HAP-1 (cell line): Measurements from ENCODE around the gene PRM2.
A peak's percentile ranks its signal among the peaks of the same experiment; 100 is the strongest.

Source experiments
- DNase-seq, 2 experiments: peaks; one replicate each; pipeline ENCODE4 v3.0.0-alpha.2; 2016 to 2020; ENCODE audit warnings: low spot score in 2 of 2
- H3K27me3 ChIP-seq: fragments of 250-450 bp; sonication (Bioruptor Pico); 2 replicates; pipeline ENCODE4 v1.5.1; 2020; ENCODE audit warnings: low read depth, mild to moderate bottlenecking, moderate library complexity
- H3K36me3 ChIP-seq: fragments of 250-450 bp; sonication (Bioruptor Pico); replicated peaks from 2 replicates; pipeline ENCODE4 v1.5.1; 2020; ENCODE audit warnings: mild to moderate bottlenecking
- H3K4me1 ChIP-seq: fragments of 250-450 bp; sonication (Bioruptor Pico); 2 replicates; pipeline ENCODE4 v1.5.1; 2020; ENCODE audit warnings: mild to moderate bottlenecking
- H3K4me3 ChIP-seq: fragments of 250-450 bp; sonication (Bioruptor Pico); 2 replicates; pipeline ENCODE4 v1.5.1; 2020; ENCODE audit warnings: mild to moderate bottlenecking, moderate library complexity
- H3K9me3 ChIP-seq: fragments of 250-450 bp; sonication (Bioruptor Pico); 2 replicates; pipeline ENCODE4 v1.5.1; 2020; ENCODE audit warnings: mild to moderate bottlenecking, moderate library complexity
- in situ Hi-C: fragments of 300-500 bp; cut with MboI; formaldehyde crosslinking; loops from 3 replicates; pipeline ENCODE4 v1.14.3; 2020; ENCODE audit warnings: low sequenced_read_pairs, inconsistent platforms, mixed read lengths

PRM2 gene, protein sequence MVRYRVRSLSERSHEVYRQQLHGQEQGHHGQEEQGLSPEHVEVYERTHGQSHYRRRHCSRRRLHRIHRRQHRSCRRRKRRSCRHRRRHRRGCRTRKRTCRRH

DNA sequence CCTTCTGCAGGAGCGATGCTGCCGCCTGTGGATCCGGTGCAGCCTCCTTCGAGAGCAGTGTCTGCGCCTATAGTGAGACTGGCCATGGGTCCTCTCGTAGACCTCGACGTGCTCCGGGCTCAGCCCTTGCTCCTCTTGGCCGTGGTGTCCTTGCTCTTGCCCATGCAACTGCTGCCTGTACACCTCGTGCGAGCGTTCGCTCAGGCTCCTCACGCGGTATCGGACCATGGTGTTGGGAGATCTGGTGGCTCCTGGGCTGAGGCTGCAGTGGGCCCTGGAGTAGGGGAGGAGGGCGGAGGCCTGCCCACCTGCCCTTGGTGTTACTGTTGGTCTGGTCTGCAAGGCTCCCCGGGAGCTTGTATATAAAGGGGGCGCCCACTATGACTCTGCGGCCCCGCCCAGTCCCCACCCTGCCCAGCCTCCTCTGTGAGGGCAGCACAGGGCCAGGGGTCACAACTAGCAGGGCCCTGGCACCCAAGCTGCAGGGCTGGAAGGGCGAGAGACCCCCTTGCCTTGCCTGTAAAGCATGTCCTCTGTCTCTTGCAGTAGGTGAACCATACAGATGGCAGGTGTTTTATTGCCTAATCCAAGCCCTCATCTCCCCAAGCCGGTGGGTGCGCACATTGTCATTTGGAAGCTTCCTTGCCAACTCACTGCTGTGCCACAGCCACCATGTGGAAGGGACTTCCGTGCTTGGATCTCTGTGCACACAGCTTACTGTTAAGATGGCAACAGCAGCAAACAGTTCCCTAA lies at the start of gene PRM2:
TSS of gene PRM2 (minus strand) at position 338 of the 753 bp plus-strand sequence. CDS start at position 228, 110 bp downstream.
- H3K27me3 ChIP-seq, result no peaks in the 10 kb centered on the region
- in situ Hi-C loops, result no loop called here
- H3K4me1 ChIP-seq, result no peaks in the 10 kb centered on the region
- H3K9me3 ChIP-seq, result no peaks in the 10 kb centered on the region
- no peak for DNase-seq
- no peak within 1 kb of the TSS for H3K4me3 ChIP-seq
- no peaks in the 10 kb centered on the region for H3K36me3 ChIP-seq

DNA sequence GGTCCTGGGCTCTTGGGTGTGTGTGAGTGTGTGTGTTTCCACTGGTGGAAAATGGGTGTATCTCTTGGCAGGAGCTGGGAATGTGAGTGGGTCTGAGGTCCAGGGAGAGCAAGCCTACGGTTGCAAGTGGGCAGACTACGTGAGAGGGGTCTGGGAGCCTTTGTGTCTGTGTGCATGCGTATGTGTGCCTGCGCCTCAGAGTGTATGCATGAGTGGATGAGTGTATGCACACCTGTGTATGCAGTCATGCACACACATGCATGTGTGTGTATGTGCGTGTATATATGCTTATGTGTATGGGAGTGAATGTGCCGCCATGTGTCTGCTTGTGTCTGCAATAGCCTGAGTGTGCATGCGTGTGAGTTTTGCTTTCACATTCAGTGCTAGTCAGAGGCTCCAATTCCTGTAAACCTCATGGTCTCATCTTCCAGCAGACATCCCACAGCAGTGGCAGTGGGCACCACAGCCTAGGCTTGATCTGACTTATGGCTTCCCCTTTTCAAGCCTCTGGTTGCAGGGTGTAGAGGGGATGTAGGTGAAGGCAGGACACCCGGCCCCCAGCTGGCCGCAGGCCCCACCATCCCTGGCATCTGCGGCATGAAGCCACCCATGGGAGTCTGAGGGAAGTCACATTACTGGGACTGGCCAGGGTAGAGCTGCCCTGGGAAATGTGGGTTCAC lies 49.3 kb upstream of the PRM2 start:
- Histone ChIP-seq H3K4me3 (no peak overlapping the region), H3K27me3 (no peaks in the 10 kb centered on the region), H3K36me3 (no peaks in the 10 kb centered on the region), H3K9me3 (no peaks in the 10 kb centered on the region), H3K4me1 (peaks cover 19% of the 10 kb centered on the region)
- in situ Hi-C loops, result no loop called here
- no peak for DNase-seq

DNA sequence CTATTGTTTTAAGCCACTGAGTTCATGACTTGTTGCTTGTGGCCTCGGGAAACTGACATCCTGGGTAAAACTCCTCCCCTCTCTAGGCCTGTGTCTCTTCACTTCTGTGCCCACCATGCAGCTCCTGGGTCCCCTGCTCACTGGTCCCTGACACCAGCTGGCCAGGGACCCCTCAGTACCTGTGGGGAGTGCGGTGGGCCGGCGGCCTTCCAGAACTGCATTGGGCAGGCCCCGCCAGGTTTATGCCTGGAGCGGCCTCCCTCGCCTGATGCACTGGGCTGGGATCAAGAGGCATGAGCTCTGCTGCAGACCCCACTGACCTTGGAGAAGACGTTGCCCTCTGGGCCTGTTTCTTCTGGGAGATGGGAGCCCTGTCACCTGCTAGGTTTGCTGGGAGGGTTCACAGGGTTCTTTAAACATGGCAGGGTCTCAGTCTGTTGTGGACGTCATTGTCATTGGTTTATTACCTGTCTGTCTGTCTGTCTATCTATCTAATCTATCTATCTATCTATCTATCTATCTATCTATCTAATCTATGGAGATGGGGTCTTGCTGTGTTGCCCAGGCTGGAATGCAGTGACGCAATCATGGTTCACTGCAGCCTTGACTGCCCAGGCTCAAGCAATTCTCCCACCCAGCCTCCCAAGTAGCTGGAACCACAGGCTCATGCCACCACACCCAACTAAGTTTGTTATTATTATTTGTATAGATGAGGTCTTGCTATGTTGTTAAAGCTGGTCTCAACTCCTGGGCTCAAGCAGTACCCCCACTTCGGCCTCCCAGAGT lies 47.5 kb upstream of the PRM2 start:
- H3K4me3 ChIP-seq, result no peak overlapping the region
- in situ Hi-C loops, result no loop called here
- no peaks in the 10 kb centered on the region for H3K36me3 ChIP-seq
- H3K4me1 ChIP-seq, result peaks cover 10% of the 10 kb centered on the region
- no peak for DNase-seq
- no peaks in the 10 kb centered on the region for H3K9me3 ChIP-seq
- H3K27me3 ChIP-seq, result no peaks in the 10 kb centered on the region

DNA sequence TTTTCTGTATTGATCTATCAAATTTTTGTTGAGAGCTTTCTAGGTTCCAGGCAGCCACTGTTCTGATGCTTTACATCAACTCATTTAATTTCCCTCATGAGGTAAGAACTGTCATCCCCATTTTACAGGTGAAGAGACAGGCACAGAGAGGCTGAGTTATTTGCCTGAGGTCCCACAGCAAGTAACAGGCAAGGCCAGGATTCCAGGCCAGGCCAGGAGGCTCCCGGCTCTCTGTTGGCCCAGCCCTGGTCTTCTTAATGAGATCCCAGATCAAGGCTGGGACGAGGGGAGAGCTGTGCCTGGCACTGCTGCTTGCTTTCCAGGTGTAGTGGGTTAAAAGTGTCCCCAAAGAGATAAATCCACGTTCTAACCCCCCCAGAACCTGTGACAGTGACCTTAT lies 46.5 kb upstream of the PRM2 start:
- Histone ChIP-seq H3K36me3 (no peaks in the 10 kb centered on the region), H3K9me3 (no peaks in the 10 kb centered on the region), H3K4me1 (peaks cover under 1% of the 10 kb centered on the region), H3K27me3 (no peaks in the 10 kb centered on the region), H3K4me3 (no peak overlapping the region)
- in situ Hi-C loops, result no loop called here
- no peak for DNase-seq

DNA sequence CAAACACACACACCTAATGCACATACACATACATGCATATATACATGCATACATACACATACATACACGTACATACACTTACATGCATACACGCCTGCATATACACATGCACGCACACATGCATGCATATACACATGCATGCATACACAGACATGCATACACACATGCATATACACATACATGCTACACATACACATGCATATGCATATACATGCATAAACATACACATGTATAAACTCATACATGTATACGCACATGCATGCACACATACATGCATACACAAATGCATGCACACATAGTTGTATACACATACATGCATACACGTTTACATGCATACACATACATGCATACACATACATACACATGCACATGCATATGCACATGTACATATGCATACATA lies 45.4 kb upstream of the PRM2 start:
- Histone ChIP-seq H3K4me3 (no peak overlapping the region), H3K36me3 (no peaks in the 10 kb centered on the region), H3K27me3 (no peaks in the 10 kb centered on the region), H3K9me3 (no peaks in the 10 kb centered on the region), H3K4me1 (no peaks in the 10 kb centered on the region)
- in situ Hi-C loops, result no loop called here
- no peak for DNase-seq

DNA sequence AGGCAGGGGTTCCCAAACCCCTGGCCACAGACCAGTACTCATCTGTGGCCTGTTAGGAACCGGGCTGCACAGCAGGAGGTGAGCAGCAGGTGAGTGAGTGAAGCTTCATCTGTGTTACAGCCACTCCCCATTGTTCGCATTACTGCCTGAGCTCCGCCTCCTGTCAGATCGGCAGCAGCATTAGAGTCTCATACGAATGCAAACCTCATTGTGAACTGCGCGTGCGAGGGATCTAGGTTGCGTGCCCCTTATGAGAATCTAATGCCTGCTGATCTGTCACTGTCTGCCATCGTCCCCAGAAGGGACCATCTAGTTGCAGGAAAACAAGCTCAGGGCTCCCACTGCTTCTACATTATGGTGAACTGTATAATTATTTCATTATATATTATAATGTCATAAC lies 43.9 kb upstream of the PRM2 start:
- Histone ChIP-seq H3K36me3 (no peaks in the 10 kb centered on the region), H3K9me3 (no peaks in the 10 kb centered on the region), H3K4me3 (no peak overlapping the region), H3K27me3 (no peaks in the 10 kb centered on the region), H3K4me1 (peaks cover 5% of the 10 kb centered on the region)
- no peak for DNase-seq
- in situ Hi-C loops, result no loop called here

DNA sequence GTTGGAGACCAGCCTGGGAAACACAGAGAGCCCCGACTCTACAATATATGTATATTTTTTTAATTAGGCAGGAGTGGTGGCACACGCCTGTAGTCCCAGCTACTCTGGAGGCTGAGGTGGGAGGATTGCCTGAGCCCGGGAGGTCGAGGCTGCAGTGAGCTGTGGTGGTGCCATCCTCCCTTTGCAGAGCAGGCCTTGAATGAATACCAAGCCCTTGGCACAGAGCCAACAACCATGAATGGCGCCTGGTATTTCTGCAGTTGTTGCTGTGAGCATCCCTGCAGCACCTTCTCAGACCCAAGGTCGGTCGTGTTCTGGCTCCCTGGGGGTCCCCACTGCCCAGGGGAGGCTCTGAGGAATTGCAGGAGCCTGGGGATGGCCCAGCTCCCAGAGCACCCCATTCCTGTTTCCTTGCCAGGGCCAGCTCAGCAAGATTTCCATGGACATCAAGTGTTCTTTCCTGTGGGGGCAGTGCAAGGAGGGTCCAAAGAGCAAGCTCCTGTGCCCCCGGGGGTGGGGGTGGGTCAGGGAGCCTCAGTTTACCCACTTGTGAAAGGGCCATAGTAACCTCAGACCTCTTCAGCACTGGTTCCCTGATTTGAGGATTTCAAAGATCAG lies 43.4 kb upstream of the PRM2 start:
- Histone ChIP-seq H3K9me3 (no peaks in the 10 kb centered on the region), H3K27me3 (no peaks in the 10 kb centered on the region), H3K4me3 (no peak overlapping the region), H3K4me1 (peaks cover 5% of the 10 kb centered on the region), H3K36me3 (no peaks in the 10 kb centered on the region)
- peak in 1 of 2 experiments; percentile 56 for DNase-seq
- in situ Hi-C loops, result no loop called here

DNA sequence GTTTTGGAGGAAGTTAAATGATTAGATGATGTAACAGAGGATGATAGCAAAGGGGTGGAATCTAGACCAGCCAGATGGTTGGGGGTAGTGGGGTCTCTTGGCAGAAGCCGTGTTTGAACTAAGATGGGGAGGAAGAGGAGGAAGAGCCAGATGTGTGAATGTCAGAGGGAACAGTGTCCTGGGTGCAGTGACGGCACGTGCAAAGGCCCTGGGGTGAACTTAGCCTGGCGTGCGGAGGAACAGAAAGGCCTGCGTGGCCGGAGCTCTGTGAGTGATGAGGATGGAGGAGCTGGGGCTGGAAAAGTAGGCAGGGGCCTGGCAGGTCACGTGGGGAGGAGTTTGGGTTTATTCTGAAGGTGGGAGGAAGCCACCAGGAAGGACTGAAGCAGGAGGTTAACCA lies 42.5 kb upstream of the PRM2 start:
- no peaks in the 10 kb centered on the region for H3K27me3 ChIP-seq
- no peak overlapping the region for H3K4me3 ChIP-seq
- no peaks in the 10 kb centered on the region for H3K9me3 ChIP-seq
- in situ Hi-C loops, result no loop called here
- no peak for DNase-seq
- H3K36me3 ChIP-seq, result no peaks in the 10 kb centered on the region
- H3K4me1 ChIP-seq, result peaks cover 12% of the 10 kb centered on the region

DNA sequence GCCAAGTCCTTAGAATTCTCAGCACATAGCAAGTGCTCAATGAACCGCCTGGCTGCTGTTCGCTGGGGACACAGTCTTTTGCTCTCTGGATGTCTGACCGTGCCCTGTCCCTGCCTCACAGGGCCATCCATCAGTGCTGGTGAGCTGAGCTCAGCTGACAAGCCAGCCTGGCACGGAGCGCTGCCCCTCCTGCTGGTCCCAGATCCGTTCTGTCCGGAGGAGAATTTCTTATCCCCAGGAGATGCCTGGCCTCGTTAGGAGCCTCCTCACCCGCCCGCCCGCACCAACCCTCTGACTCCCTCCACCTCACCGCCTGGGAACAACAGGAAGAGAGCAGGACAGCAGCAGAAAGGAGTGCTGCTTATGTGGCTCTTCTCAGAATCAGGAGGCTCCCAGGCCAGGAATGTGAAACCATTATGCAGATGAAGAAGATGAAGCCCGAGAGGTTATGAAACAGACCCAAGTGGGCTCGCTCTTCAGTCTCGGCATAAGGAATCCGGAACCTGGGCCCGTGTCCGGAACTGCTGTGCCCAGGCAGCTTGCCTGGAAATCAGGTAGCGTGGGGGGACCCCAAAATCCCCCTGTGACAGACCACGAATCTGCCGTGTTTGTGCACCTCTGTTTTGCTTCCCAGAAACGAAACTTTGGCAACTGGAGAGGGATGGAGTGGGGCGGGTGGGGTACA lies 40.2 kb upstream of the PRM2 start:
- in situ Hi-C loops, result no loop called here
- DNase-seq, result no peak
- no peaks in the 10 kb centered on the region for H3K36me3 ChIP-seq
- no peak overlapping the region for H3K4me3 ChIP-seq
- H3K4me1 ChIP-seq, result peaks cover 28% of the 10 kb centered on the region
- no peaks in the 10 kb centered on the region for H3K27me3 ChIP-seq
- H3K9me3 ChIP-seq, result no peaks in the 10 kb centered on the region

DNA sequence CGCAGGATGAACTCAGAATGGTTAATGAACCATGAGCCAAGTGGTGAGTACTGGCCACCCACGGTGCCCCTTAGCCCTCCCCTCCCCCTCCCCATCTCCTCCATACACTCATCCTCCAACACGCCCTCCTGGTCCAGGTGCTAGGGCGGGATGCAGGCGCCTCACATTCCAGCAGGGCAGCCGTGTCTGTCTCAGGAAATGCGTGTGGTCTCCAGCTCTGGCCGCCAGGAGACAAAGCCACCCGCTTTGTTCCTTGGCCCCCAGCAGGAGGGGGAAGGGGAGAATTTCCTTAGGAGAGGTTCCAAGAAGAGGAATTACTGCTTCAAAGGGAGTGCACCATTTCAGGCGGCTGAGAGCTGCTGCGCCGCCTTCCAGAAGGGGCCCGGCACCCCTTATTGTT lies 39.2 kb upstream of the PRM2 start:
- no peaks in the 10 kb centered on the region for H3K9me3 ChIP-seq
- no peaks in the 10 kb centered on the region for H3K27me3 ChIP-seq
- peak in 1 of 2 experiments; percentile 41 for DNase-seq
- H3K36me3 ChIP-seq, result no peaks in the 10 kb centered on the region
- H3K4me3 ChIP-seq, result no peak overlapping the region
- peaks cover 31% of the 10 kb centered on the region for H3K4me1 ChIP-seq
- in situ Hi-C loops, result no loop called here

DNA sequence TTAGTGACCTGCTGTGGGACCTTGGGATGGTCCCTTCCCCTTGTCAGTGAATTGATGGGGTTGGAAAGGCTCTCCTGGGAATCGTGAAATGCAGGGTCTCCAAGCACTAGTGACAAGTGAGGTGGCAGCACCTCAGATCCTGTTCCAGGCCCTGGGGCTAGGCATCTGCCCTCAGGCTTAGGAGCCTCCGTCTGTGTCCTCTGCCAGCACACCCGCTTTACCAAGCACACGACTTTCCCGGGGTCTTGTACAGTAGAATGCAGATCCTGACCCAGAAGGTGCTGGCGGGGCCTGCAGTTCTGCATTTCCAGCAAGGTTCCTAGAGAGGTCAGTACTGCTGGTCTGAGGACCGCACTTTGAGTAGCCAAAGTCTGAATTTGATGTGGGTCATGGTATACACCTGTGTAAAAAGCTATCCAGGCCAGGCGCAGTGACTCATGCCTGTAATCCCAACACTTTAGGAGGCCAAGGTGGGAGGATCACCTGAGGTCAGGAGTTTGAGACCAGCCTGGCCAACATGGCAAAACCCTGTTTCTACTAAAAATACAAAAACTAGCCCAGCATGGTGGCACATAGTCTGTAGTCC lies 38.1 kb upstream of the PRM2 start:
- DNase-seq, result no peak
- Histone ChIP-seq H3K36me3 (no peaks in the 10 kb centered on the region), H3K27me3 (no peaks in the 10 kb centered on the region), H3K9me3 (no peaks in the 10 kb centered on the region), H3K4me1 (peaks cover 31% of the 10 kb centered on the region), H3K4me3 (no peak overlapping the region)
- in situ Hi-C loops, result no loop called here

DNA sequence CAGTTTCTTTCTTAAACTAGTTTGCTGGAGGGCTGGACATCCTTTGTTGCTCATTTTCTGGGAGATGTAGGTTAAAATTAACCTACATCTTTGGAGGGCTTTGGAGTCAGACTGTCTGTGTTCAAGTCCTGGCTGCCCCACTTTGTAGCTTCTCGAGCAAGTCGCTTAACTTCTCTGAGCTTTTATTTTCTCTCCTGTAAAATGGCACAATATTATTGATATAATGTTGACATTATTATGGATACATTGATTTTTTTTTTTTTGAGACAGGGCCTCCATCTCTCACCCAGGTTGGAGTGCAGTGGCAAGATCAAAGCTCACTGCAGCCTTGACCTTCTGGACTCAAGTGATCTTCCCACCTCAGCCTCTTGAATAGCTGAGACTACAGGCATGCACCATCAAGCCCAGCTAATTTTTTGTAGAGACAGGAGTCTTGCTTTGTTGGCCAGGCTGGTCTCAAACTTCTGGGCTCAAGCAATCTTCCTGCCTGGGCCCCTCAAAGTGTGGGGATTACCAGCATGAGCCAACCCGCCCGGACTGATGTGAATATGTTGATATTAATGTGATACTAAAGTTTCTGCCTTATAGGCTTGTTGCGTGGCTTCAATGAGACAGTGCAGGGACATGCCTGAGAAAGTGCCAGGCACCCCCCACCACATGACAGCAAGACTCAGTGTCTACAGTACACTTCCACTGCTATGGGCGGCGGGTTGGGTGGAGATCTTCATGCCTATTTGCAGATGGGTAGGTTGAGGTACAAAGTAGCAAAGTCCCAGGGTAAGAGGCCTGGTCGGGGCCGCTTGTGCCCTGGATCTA lies 37.4 kb upstream of the PRM2 start:
- Histone ChIP-seq H3K4me1 (peaks cover 31% of the 10 kb centered on the region), H3K27me3 (no peaks in the 10 kb centered on the region), H3K4me3 (no peak overlapping the region), H3K9me3 (no peaks in the 10 kb centered on the region), H3K36me3 (no peaks in the 10 kb centered on the region)
- DNase-seq, result no peak
- in situ Hi-C loops, result no loop called here
